HL-60 (cell line): ENCODE measurements around the gene MRPS35.

Experiments
- GABPA ChIP-seq: IDR thresholded peaks from 2 replicates; pipeline ENCODE4 v1.6.1; 2012; ENCODE audit warnings: low read depth
- POLR2AphosphoS5 ChIP-seq: IDR thresholded peaks from 2 replicates; pipeline ENCODE4 v1.6.1; 2012; ENCODE audit warnings: low read depth
- SPI1 ChIP-seq: IDR thresholded peaks from 2 replicates; pipeline ENCODE4 v1.6.1; 2012; ENCODE audit warnings: low read depth, mild to moderate bottlenecking, borderline replicate concordance
- TF ChIP-seq, protein P1 (sequence below): IDR thresholded peaks from one replicate; pipeline ENCODE4 v1.5.1; 2011; ENCODE audit warnings: low read length, control low read depth, inconsistent platforms; ENCODE audit not compliant: insufficient read depth
- TF ChIP-seq, protein P2 (sequence below): IDR thresholded peaks from 2 replicates; pipeline ENCODE4 v1.6.1; 2012; ENCODE audit warnings: low read depth; ENCODE audit not compliant: insufficient replicate concordance

DNA sequence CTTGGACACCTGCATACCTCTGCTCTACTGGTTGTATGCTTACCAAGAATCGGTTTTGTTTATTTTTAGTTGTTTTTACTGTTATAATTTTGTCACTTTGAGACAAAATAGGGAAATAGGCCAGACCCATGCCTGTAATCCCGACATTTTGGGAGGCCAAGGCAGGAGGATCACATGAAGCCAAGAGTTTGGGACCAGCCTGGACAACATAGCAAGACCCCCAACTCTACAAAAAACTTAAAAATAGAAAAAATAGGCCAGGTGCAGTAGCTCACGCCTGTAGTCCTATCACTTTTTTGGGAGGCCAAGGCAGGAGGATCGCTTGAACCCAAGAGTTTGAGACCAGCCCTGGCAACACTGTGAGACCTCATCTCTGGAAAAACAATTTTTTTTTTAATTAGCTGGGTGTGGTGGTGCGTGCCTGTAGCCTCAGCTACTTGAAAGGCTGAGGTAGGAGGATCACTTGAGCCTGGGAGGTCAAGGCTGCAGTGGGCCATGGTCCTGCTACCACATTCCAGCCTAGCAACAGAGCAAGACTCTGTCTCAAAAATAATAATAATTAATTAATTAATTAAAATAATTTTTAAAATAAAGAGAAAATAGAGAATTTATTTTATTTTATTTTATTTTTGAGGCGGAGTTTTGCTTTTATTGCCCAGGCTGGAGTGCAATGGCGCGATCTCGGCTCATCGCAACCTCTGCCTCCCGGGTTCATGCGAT, 1.3 kb upstream of the MRPS35 start:
- TF ChIP-seq, protein P1, sequence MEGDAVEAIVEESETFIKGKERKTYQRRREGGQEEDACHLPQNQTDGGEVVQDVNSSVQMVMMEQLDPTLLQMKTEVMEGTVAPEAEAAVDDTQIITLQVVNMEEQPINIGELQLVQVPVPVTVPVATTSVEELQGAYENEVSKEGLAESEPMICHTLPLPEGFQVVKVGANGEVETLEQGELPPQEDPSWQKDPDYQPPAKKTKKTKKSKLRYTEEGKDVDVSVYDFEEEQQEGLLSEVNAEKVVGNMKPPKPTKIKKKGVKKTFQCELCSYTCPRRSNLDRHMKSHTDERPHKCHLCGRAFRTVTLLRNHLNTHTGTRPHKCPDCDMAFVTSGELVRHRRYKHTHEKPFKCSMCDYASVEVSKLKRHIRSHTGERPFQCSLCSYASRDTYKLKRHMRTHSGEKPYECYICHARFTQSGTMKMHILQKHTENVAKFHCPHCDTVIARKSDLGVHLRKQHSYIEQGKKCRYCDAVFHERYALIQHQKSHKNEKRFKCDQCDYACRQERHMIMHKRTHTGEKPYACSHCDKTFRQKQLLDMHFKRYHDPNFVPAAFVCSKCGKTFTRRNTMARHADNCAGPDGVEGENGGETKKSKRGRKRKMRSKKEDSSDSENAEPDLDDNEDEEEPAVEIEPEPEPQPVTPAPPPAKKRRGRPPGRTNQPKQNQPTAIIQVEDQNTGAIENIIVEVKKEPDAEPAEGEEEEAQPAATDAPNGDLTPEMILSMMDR, result no peak
- TF ChIP-seq POLR2AphosphoS5, result no peak
- TF ChIP-seq SPI1, result no peak
- TF ChIP-seq, protein P2, sequence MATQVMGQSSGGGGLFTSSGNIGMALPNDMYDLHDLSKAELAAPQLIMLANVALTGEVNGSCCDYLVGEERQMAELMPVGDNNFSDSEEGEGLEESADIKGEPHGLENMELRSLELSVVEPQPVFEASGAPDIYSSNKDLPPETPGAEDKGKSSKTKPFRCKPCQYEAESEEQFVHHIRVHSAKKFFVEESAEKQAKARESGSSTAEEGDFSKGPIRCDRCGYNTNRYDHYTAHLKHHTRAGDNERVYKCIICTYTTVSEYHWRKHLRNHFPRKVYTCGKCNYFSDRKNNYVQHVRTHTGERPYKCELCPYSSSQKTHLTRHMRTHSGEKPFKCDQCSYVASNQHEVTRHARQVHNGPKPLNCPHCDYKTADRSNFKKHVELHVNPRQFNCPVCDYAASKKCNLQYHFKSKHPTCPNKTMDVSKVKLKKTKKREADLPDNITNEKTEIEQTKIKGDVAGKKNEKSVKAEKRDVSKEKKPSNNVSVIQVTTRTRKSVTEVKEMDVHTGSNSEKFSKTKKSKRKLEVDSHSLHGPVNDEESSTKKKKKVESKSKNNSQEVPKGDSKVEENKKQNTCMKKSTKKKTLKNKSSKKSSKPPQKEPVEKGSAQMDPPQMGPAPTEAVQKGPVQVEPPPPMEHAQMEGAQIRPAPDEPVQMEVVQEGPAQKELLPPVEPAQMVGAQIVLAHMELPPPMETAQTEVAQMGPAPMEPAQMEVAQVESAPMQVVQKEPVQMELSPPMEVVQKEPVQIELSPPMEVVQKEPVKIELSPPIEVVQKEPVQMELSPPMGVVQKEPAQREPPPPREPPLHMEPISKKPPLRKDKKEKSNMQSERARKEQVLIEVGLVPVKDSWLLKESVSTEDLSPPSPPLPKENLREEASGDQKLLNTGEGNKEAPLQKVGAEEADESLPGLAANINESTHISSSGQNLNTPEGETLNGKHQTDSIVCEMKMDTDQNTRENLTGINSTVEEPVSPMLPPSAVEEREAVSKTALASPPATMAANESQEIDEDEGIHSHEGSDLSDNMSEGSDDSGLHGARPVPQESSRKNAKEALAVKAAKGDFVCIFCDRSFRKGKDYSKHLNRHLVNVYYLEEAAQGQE, result no peak
- no peak for TF ChIP-seq GABPA
